HG02884 (cell line): ENCODE measurements around the gene CD55.

Source experiments
- ATAC-seq: cut with Tn5 transposase; IDR thresholded peaks from one replicate; pipeline ENCODE4 v1.9.1; 2021; ENCODE audit warnings: mild to moderate bottlenecking, moderate library complexity; ENCODE audit not compliant: unreplicated experiment

CD55 gene

DNA sequence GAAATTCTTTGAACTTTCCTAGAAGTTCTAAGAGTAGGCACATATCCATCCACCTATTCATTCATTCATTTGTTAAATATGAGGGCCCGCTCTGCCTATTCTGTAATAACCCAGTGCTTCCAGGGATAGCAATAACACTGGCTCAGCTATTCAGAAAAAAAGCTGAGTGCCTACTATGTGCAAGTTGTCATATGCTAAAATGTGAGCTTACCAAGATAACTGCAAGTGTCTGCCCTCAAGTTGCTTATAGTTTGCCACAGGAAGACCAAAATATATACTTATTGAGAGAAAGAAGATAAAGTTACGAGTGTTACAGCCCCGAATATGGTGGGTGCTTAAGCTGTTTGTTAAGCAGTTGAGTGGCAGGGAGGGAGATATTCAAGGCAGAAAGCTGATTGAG is 39.6 kb downstream of the CD55 start:
- ATAC-seq = no peak

DNA sequence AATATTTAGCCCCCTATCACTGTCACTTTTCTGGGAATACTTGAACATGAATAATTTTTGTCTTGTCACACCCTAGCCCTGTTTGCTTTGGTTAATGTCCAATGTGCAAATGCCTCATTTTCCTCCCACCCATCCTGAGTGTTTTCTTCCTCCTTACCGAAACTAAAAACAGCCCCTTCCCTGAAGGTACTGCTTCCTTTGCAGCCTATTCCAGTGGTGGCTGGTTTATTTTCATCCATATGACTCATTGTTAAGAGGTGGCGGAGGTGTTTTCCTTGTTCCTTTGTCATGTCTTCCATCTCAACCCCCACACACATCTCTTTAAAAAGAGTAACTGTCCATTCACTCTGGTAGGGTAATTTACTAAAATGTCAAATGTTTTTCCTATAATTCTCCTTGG is 40.4 kb downstream of the CD55 start:
- no peak for ATAC-seq

DNA sequence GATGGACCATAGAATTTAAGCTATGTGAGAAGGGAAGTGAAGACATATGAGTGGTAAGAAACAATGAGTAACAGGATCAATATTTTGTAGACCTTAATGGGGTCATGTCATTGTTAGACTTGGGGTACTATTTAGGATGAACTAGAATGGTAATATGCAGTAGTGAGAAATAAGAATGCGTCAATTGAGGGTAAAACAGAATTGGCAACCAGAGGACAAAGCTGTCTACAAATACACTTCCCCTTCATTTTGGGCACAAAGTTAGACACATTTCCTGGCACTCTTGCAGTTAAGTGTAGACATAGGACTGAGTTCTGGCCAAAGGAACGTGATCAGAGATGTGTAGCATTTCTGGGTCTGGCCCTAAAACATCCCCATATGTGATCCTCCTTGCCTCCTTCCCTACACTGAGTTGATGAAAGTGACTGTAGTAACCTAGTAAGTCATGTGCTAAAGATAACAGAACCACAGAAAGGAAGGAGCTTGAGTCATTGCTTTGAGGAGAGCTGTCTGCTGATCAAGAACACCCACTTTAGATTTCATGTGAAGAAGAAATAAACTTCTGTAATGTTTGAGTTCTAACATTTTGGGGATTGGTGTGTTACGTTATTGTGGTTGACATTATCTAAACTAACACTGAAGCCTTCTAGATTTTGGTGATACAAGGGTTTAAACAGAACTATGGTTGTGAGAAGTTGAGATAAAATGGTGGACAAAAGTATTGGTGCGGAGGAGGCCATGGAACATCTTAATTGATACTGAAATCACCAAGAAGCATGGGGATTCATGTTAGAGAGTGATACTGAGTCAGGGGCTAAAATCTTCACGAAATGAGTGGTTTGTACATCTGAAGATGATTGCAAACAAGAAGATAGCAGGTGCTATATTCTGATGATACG is 41.7 kb downstream of the CD55 start:
- no peak for ATAC-seq

DNA sequence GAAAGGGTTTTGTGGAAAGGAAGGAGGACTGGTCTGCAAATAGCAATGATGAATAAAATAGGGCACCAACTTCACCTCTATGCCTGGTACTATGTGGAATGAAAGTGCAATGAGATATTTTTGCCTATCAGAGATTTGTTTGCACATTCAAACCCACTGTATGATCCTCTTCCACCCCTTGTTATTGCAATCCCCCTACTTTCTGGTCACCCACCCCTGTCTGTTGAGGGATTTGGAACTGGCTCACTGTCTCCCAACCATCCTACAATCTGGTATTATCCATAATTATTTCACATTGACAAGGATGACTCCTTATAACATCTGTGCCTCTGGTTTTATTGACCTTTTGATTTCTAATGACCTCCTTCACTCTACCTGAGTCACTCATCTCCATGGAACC is 42.4 kb downstream of the CD55 start:
- ATAC-seq = no peak

DNA sequence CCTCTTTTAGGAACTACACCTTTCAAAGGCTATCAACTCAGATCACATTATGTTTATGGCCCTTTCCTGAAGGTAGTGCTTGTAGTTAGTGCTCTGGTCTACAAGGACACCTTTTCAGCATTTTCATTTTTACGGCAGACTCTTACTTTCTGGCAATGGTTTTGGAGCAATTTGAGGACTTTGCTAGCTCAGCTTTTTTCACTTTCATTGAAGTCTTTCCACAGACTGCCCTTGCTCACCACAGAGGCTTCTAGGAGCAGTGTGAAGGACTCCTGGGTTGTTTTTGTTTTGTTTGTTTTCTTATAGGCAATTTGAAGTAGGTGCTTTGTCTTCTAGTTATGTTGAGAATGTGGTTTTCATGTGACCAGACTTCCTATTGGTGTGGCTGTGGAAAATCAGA is 43.1 kb downstream of the CD55 start:
- no peak for ATAC-seq

DNA sequence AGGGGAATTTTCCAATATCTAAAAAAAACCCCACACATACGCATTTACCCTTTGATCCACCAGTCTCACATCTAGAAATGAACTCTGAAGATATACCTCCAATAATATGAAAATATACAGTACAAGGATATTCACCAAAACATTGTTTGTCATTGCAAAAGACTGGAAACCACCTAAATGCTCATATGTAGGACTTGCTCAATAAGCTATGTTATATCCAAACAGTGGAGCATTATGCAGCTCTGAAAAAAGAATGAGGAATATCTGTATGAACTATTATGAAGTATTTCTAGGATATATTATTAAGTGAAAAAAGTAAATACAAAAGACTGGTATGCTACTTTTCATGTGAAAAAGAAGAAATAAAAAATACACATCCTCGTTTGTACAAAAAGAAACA is 43.6 kb downstream of the CD55 start:
- ATAC-seq = no peak

DNA sequence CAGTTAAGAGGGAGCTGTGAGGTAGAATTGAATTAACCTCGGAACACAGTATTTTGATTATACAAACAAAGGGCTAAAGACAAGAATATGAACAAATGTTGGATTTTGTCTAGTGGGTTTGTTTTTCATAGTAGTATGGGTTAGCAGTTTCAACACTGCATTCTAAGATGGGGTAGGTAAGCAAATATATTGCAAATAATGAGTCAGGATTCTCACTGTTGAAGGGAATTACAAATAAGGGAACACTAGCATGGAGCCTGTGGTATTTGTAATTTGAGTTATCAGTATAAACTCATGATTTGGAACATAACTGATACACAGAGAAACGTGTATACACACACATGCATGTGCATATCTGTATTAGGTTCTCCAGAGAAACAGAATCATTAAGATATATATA is 44.5 kb downstream of the CD55 start:
- no peak for ATAC-seq

DNA sequence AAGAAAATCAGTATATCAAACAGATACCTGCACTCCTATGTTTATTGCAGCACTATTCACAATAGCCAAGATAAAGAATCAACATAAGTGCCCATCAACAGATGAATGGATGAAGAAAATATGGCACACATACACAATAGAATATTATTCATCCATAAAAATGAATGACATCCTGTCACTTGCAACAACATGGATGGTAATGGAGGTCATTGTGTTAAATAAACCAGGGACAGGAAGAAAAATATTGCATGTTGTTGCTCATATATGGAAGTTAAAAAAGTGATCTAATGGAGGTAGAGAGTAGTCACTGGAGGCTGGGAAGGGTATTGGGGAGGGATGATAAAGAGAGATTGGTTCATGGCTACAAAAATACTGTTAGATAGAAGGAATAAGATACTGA is 67.2 kb downstream of the CD55 start:
- no peak for ATAC-seq

DNA sequence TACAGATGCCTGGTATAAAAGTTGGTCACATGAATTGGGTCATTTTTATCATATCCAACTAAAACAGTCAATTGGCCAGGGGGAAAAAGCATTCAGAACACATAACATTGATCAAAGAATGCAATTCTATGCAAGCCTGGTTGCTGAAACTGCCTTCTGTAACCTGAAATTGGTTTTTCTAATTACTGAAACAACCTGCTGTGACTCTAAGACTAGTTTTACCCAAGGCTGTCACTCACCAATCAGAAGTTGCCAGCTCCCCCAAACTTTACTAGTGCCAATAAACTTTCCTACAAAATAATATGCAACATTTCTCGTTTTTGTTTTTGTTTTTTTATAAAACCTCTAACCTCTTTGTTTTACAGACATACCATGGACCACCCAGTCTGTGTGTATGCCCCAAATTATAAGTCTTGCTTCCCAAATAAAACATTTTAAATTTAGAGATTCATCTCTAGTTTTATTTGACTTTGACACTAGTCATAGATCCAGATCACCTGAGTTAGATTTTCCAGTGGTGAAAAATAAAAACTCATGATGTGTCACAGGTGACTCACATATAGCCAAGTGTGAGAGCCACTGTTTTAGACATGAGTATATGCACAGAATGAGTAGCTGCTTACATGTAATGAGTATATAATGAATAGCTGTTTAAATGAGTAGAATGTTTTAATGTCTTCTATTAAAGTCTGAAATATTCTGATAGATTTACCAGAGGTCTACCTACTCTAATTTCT is 68.4 kb downstream of the CD55 start:
- no peak for ATAC-seq

DNA sequence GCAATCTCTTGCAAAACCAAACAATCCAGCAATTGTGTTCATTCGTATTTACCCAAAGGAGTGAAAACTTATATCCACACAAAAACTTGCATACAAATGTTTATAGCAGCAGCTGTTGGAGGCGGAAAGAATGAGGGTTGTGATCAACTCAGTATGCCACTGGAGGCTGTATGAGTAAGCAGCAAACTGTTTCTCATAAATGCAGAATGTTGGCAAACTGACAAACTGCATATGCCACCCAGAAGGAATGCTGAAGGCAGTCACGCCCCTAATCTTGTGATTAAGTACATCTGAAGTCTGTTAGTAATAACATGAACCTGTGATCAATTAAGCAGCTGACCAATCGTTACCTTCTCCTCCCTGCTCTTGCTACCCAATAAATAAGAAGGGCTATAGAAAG is 72.1 kb downstream of the CD55 start:
- ATAC-seq = no peak

DNA sequence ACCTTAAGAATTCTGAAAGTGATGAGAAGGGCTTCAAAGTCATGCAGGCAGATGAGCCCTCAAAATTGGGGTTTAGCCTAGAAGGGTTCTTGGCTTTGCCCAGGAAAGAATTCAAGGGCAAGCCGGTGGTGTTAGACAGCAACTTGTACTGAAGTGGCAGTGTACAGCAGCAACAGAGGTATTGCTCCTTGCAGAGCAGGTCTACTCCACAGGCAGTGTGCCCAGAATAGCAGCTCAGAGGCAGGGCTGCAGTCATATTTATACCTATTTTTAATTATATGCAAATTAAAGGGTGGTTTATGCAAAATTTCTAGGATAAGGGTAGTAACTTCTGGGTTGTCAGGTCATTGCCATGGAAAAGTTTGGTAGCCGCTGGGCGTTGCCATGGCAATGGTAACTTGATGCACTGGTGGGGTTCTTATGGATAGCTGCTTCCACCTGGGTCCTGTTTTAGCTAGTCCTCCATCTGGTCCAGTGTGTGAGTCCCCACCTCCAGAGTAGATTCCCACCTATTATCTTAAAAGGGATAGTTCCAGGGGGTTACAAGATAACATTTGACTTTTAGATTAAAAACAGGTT is 74.8 kb downstream of the CD55 start:
- ATAC-seq = no peak

DNA sequence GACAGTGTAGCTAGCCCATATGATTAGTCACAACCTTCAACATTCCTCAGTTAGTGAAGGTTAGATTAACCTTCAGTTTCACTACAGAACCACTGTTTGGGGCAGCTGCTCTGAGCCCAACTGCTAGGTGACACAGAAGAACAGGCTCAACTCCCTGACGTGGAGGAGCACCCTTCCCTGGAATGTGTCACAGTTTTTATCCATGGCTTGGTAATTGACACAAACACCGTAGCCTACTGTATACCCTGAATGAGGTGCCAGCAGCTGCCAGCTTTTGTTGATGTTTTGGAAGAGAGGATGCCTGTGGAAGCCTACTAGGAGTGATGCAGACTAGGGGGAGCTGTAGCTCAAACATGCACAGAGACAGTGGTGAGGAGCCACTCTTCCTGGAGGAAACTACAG is 76.0 kb downstream of the CD55 start:
- no peak for ATAC-seq

DNA sequence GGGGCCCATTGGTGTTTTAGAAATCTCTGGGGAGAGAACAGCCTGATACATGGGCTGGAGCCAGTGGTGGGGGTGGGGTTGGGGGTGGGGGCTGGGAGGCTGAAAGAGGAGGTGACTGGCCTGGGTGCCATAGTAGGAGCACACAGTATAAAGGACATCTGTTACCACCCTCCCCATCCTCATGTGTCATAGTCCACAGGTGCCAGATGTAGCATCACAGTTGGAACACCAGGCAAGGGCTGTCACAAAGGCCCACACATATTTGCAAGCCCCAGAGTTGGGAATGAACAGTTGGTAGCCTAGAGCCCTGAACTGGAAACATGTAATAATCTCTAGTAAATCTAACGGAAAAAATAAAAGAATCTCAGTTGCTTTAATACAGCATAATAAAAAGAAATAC is 77.5 kb downstream of the CD55 start:
- ATAC-seq = no peak

DNA sequence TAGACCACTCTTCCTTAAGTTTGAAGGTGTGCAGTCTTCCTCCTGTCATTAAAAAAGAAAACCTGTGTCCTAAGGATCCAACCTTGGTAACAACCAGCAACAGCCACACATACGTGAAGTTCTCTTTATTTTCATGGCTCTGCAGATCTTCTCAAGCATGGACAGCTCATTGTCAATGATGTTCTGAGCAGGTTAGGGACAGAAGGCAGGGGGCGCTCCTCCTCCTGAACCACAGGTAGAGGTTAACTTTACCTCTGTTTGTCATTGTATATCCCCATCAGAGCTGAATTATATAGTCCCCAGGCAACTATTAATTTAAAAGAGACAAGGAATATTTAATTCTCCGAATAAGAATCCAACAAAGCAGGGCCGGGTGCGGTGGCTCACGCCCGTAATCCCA is 80.1 kb downstream of the CD55 start:
- ATAC-seq = no peak

DNA sequence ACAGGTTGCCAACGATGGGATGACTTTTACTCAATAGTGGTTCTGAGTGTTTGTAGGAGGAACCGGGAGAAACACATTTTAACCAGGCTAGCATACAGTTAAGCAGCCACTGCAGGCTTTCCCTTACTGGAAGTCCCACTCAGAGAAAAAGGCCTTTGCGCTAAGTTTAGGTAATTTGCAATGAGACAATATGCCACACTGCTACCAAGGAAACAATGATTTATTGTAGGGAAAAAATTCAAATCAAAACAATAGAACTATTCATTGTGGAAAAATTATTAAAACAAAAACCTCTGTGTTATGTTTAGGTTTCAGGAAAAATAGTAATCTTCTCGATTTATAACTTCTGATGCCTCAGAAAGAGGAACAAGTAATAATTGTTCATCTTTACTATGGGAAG is 81.3 kb downstream of the CD55 start:
- no peak for ATAC-seq

DNA sequence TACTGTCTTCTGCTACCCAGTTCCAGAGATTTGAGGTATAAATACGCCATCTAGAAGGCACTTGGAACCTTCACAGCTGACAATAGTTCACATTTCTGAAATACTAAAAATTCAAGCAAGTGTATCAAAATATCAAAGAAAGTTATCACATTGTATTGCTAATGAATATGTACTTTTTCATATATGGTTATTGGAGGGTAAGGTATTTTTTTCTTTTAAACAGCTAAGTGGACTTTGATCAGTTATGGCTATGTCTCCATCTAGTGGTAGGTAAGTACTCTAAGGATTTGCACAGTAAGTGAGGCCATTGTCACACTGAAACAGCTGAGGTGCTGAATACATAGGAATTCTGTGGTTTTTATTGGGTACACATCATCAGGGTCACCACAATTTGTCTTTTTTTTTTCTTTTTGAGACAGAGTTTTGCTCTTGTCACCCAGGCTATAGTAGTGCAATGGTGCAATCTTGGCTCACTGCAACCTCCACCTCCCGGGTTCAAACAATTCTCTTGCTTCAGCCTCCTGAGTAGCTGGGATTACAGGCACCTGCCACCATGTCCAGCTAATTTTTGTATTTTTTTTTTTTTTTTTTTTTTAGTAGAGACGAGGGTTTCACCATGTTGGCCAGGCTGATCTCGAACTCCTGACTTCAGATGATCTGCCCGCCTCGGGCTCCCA is 83.5 kb downstream of the CD55 start:
- ATAC-seq = no peak

DNA sequence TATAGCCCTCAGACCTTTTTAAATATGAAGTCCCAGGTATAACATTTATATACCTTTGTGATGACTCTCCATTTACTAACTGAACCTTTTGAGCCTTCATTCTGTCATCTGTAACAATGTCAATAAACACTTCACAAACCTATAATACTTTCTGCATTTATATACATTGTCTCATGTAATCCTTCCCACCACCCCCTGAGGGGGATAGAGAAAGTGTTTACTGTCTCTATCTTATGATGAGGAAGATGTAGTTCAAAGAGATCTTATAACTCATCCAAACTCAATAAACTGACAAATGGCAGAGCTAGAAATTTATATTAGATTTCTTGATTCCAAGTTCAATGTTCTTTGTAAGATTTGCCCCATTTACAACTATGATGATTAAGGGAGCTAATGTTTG is 84.3 kb downstream of the CD55 start:
- no peak for ATAC-seq

DNA sequence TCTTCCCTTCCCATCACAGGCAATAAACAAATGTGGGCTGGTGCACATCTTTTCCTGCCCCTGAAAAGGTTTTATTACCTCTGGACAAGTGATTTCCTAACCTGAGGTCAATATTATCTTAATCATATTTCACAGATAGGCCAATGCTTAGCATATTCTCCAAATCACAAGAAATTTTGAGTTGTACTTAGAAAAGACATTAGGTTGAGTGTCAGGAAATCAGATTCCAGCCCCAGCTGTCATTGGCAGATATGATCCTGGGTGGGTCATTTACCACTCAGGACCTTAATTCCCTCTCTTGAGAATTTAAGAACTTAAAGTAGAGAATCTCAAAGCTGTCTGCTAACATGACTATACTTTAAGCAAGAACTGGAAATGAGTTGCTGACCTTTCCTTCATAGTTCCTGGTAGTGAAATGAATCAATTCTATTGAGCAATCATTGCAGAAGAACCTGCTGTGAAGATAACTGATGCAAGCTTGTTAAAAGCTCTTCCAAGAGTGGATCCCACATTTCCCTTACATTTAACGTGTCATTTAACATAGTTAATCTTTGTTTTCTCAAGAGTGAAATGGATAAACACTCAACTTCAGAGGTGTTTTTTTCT is 86.3 kb downstream of the CD55 start:
- ATAC-seq = no peak
